Gastrocnemius medialis (tissue), 4 donors: ENCODE data around the gene RFT1. TPM values are rescaled to one million over a fixed set of nuclear protein-coding genes. Genes with fewer than 3 reads are reported as not detected.

Source experiments
- ATAC-seq, 2 donors: fragments of 150-250 bp; one replicate each; pipeline ENCODE4 v1.9.1; 2016
- DNase-seq, 2 donors: peaks; one replicate each; pipeline ENCODE4 v3.0.0-alpha.2; 2019
- H3K27ac ChIP-seq, 4 donors: fragments of 200-600 bp; sonication (generic); 1 replicate in 1 of 4; 2 replicates in 3 of 4; pipeline ENCODE4 v1.5.1; 2016 to 2018; ENCODE audit warnings: mild to moderate bottlenecking in 2 of 4, moderate library complexity in 1 of 4
- H3K27me3 ChIP-seq, 3 donors: fragments of 200-600 bp; sonication (generic) in 2 of 3; 1 replicate in 1 of 3; 2 replicates in 2 of 3; pipeline versions ENCODE4 v1.5.1 to v1.6.0; 2016 to 2019; ENCODE audit warnings: mild to moderate bottlenecking in 1 of 3, moderate library complexity in 1 of 3
- H3K36me3 ChIP-seq, 2 donors: fragments of 200-600 bp; sonication (generic) in 1 of 2; one replicate each; pipeline ENCODE4 v1.5.1; 2017 to 2018
- H3K4me1 ChIP-seq, 2 donors: fragments of 200-600 bp; sonication (generic) in 1 of 2; one replicate each; pipeline ENCODE4 v1.5.1; 2016 to 2017; ENCODE audit warnings: mild to moderate bottlenecking in 2 of 2
- H3K4me3 ChIP-seq, 4 donors: fragments of 200-600 bp; sonication (generic) in 3 of 4; 1 replicate in 1 of 4; 2 replicates in 3 of 4; pipeline ENCODE4 v1.5.1; 2016 to 2019; ENCODE audit warnings: mild to moderate bottlenecking in 2 of 4
- H3K9me3 ChIP-seq, 3 donors: fragments of 200-600 bp; sonication (generic) in 2 of 3; 1 replicate in 1 of 3; 2 replicates in 2 of 3; pipeline ENCODE4 v1.5.1; 2016 to 2019
- CTCF ChIP-seq, 5 experiments: fragments of 450-650 bp in 3 of 5; fragments of 200-600 bp in 2 of 5; sonication (generic) in 2 of 5; IDR thresholded peaks in 4 of 5; conservative IDR thresholded peaks in 1 of 5; 1 replicate in 4 of 5; 2 replicates in 1 of 5; pipeline ENCODE4 v1.5.1; 2016 to 2019; ENCODE audit warnings: antibody characterized with exemption in 5 of 5, mild to moderate bottlenecking in 3 of 5, moderate library complexity in 3 of 5
- POLR2A ChIP-seq, 2 donors: fragments of 450-650 bp; IDR thresholded peaks; one replicate each; pipeline ENCODE4 v1.6.1; 2017; ENCODE audit warnings: antibody characterized with exemption in 2 of 2, mild to moderate bottlenecking in 2 of 2, moderate library complexity in 2 of 2
- in situ Hi-C, 4 donors: fragments of 200-750 bp; cut with MboI; loops; one replicate each; pipeline versions ENCODE4 v1.15.0 to v1.8.0; 2017; ENCODE audit warnings: low sequenced_read_pairs in 4 of 4
- intact Hi-C: fragments of 100-400 bp; cut with DNase I; formaldehyde crosslinking; loops from one replicate; pipeline ENCODE4 v1.15.1; 2023; ENCODE audit warnings: low total_unique reads
- total RNA-seq, 4 donors: library from RNA; depleted of rRNA; stranded (reverse); fragments of >200 nt; gene quantifications; one replicate each; pipeline versions ENCODE4 v1.1.0 to v1.2.3, GENCODE V29; 2016

RFT1 gene
- total RNA-seq, 4 donors from 2014 or later = 2.5 to 5.7 (median 5.2) TPM

- no peak for DNase-seq
- H3K4me1 ChIP-seq = no peaks in the 10 kb centered on the region
- H3K27me3 ChIP-seq = no peaks in the 10 kb centered on the region
- no peak overlapping the region for H3K4me3 ChIP-seq
- H3K9me3 ChIP-seq = no peaks in the 10 kb centered on the region
- no peaks in the 10 kb centered on the region for H3K36me3 ChIP-seq
- intact Hi-C loops (no loop called here), in situ Hi-C loops (loop anchor here (10.0 to 25.0 kb wide), 3 partner anchors 144 to 341 kb away; no protein-coding TSS in a partner anchor)
- ATAC-seq = no peak
- no peak for TF ChIP-seq POLR2A (IDR thresholded peaks at IDR 0.05)
- no peak for TF ChIP-seq CTCF (IDR thresholded peaks at IDR 0.05 in 4 of 5, conservative IDR thresholded peaks at IDR 0.05 in 1 of 5)
- H3K27ac ChIP-seq = no peak overlapping the region
Measured at GRCh38 chr3:53078656-53079055, 51.6 kb downstream of the RFT1 start.

- in situ Hi-C loops = loop anchor here (10.0 to 25.0 kb wide), 3 partner anchors 143 to 340 kb away; no protein-coding TSS in a partner anchor
- no peak for ATAC-seq
- Histone ChIP-seq H3K4me1 (peaks cover 0 to 3% of the 10 kb centered on the region in 2 donors), H3K9me3 (no peaks in the 10 kb centered on the region), H3K4me3 (no peak overlapping the region), H3K36me3 (no peaks in the 10 kb centered on the region), H3K27ac (no peak overlapping the region), H3K27me3 (no peaks in the 10 kb centered on the region)
- TF ChIP-seq CTCF (IDR thresholded peaks at IDR 0.05 in 4 of 5, conservative IDR thresholded peaks at IDR 0.05 in 1 of 5) (no peak), POLR2A (IDR thresholded peaks at IDR 0.05) (no peak)
- intact Hi-C loops = no loop called here
- no peak for DNase-seq
Measured at GRCh38 chr3:53077476-53078220, 52.6 kb downstream of the RFT1 start.

- no peak for ATAC-seq
- Histone ChIP-seq H3K4me3 (no peak overlapping the region), H3K9me3 (no peaks in the 10 kb centered on the region), H3K36me3 (no peaks in the 10 kb centered on the region), H3K4me1 (peaks cover 8 to 9% of the 10 kb centered on the region in 2 donors), H3K27ac (no peak overlapping the region), H3K27me3 (no peaks in the 10 kb centered on the region)
- DNase-seq = no peak
- in situ Hi-C loops = loop anchor here (10.0 to 25.0 kb wide), 3 partner anchors 141 to 338 kb away; no protein-coding TSS in a partner anchor
- no peak for TF ChIP-seq CTCF (IDR thresholded peaks at IDR 0.05 in 4 of 5, conservative IDR thresholded peaks at IDR 0.05 in 1 of 5)
- no peak for TF ChIP-seq POLR2A (IDR thresholded peaks at IDR 0.05)
- intact Hi-C loops = no loop called here
Measured at GRCh38 chr3:53075743-53076140, 54.5 kb downstream of the RFT1 start.

GRCh38 chr3:53074761-53075742 is 55.2 kb downstream of the RFT1 start:
- Histone ChIP-seq H3K27ac (no peak overlapping the region), H3K4me1 (peaks cover 8 to 9% of the 10 kb centered on the region in 2 donors), H3K9me3 (no peaks in the 10 kb centered on the region), H3K36me3 (no peaks in the 10 kb centered on the region), H3K27me3 (no peaks in the 10 kb centered on the region), H3K4me3 (no peak overlapping the region)
- DNase-seq = no peak
- no peak for ATAC-seq
- intact Hi-C loops = loop anchor here (5.0 kb wide), 1 partner anchor 138 kb away; no protein-coding TSS in a partner anchor
- TF ChIP-seq CTCF (IDR thresholded peaks at IDR 0.05 in 4 of 5, conservative IDR thresholded peaks at IDR 0.05 in 1 of 5) = no peak
- no peak for TF ChIP-seq POLR2A (IDR thresholded peaks at IDR 0.05)
- in situ Hi-C loops = loop anchor here (10.0 to 25.0 kb wide), 4 partner anchors 140 to 338 kb away; no protein-coding TSS in a partner anchor
